Adipose tissue (tissue), 3 donors: ENCODE measurements around the gene ATF3. TPM values are rescaled to one million over a fixed set of nuclear protein-coding genes. Genes with fewer than 3 reads are reported as not detected.

Source experiments
- H3K27ac ChIP-seq: one replicate; pipeline ENCODE4 v1.5.1; 2013; ENCODE audit warnings: low read depth, low read length
- WGBS, 3 donors: extraction: QIAGEN DNeasy Blood & Tissue Kit; methylation state at CpG; one replicate each; pipeline ENCODE4 v1.1.7; 2013; 5-methylcytosine and 5-hydroxymethylcytosine counted together
- polyA plus RNA-seq, 3 donors: library from polyadenylated mRNA; stranded (reverse); fragments of 200-250 nt; gene quantifications; one replicate each; pipeline ENCODE4 v1.2.3, GENCODE V29; 2013
- donor health status: healthy with polysubstance abuse.
- donor health status: Bipolar disorder and iron deficiency.
- donor health status: healthy.

The ATF3 gene
- polyA plus RNA-seq, 3 donors, result 25.5 to 267 (median 76.5) TPM

DNA sequence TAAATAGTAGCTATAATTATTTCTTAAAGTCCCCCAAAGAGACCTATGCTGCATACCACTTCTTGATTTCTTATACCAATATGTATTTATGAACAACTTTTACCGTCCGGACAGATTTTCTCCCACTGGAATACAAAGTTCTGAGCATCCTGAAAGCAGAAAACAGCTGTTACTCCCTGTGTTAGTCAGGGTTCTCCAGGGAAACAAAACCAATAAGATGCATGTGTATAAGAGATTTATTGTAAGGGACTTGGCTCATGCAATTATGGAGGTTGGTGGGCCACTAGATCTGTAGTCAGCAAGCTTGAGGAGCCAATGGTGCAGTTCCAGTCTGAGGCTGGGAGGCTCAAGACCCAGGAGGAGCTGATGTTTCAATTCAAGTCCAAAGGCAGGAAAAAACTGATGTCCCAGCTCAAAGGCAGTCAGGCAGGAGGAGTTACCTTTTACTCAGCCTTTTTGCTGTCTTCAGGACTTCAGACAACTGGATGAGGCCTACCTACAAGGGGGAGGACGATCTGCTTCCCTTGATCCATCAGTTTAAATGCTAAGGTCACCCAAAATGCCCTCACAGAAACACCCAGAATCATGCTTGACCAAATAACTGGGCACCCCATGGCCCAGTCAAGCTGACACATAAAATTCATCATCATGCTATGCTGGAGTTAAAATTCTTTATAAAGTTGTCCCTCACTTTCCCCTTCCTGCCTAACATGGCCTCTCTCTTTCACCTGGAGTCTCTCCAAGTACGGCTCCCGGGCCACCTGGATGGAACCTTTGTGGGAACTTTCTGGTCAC, 24.3 kb upstream of the ATF3 start:
- H3K27ac ChIP-seq, result no peak overlapping the region
- WGBS, 3 donors, result 79 to 92% (median 89%) methylated on average over 5 of the region's 5 CpGs

DNA sequence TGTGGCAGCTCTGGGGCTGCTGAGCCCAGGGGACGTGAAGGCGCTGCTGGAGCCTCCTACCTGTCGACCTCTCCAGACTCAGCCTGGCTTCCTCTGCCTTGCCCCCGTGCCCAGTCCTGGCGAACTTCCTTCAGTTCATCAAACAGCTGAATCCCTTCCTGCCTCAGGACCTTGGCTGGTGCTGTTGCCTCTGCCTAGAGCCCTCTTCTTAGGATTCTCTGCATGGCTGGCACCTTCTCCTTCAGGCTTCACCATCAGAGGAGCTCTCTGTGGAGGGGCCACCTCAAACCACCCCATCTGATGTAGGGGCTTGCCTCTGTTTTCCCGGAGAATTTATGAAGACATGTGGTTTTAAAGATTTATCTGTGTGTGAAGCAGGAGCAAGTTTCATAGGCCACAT, 23.4 kb upstream of the ATF3 start:
- no peak overlapping the region for H3K27ac ChIP-seq
- 86 to 92% (median 89%) methylated on average over 6 of the region's 6 CpGs for WGBS, 3 donors

DNA sequence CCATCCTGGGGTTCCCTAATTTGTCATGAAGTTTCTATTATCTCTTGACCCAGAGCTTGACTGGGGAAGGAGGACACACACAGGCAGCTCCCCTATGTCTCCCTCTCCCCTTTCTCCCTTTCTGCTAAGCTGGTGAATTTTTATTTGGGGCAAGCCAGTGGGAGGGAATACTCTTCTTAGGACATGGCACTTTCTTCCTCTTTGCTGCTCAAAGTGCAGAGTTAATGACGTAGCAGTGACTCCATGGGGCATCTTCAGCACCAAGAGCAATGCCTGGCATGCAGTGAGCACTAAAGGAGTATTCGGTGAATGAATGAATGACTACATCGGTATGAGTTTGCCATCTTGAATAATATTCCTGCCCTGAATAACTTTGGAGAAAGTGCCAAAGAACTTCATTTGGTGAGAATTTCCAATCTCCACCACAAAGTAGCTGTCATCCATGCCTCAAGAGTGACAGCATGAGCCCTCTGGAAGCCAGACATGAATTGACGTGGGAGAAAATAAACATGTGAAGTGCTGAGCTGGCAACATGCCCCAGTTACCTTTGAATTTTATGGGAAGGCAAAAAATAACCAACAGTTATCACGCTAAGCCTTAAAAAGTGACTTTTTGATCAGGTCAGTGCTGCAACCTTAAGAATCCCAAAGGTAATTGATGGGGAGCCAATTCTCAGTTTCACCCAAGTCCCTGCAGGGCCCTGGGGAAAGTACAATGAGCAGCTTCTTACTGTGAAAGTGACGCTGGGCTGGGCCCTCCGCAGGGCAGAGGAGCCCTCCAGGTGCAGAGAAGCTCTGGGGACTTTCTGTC, 22.1 kb upstream of the ATF3 start:
- no peak overlapping the region for H3K27ac ChIP-seq
- WGBS, 3 donors, result 84 to 90% (median 86%) methylated on average over 7 of the region's 7 CpGs

DNA sequence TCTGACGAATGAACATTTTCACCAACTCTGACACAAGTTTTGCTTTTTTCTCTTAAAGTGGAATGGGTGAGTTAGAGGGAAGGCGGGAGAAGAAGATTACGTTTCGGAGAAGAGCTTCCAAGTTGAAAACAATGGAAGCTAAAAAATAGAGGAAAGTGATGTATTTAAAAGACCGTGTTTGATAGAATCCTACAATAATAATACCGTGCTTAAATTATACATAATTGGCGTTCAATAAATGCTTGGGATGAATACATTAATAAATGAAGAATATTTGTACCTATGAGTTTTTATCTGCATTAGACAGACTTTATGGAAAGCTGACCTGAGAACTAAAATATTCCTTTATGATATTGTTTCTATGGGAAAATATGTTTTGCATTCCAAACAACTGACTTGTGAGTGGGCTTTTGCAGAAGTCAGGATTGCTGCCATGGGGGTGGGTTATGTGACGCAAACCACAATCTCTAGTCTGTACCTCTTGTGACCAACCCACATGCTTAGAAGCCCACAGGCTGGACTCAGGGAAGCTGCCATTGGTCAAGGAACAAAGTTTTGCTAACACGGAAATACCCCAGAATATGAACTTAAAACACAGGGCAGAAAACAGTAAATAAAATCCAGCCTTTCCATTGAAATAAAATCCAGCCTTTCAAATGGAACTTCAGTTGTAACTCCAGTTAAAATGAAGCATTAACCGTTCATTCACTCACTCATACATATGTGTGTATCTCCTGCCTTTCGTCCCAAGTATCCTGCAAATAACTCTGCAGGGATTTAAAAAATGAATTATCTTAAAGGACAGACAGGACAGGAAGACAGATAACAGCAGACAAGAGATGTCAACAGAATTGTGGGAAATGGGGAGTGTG, 21.3 kb upstream of the ATF3 start:
- WGBS, 3 donors, result 68 to 78% (median 75%) methylated on average over 11 of the region's 11 CpGs

DNA sequence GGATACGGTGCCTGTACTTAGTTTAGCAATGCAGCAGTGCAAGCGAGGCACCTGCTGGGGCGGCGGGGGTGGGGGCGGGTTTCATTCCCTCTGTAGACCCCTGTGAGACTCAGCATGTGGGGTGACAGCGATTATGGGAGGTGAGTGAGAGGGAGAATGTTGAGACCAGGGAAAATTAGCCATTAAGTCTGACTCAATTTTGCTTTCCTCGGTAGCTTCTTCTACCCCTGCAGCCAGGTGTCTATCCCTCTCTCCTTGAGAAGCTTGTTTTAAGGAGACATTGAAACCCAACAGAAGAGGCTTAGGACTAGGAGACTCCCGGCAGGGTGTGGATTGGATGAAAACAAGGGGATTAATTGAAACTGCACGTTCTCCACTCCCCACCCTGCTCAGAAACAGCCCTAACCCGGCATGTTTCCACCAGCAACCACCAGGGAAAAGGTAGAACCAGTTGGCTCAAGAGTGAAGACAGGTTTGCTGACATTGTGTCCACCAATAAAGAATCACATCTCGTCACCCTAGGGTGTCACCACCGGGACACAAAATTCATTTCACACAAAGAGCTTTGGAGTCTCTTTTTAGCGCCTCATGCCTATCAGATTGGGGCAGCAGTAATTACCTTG, 20.6 kb upstream of the ATF3 start:
- 35 to 54% (median 50%) methylated on average over 13 of the region's 13 CpGs for WGBS, 3 donors
- no peak overlapping the region for H3K27ac ChIP-seq

More for the DNA sequence above, 21.3 kb upstream of the ATF3 start:
- no peak overlapping the region for H3K27ac ChIP-seq

DNA sequence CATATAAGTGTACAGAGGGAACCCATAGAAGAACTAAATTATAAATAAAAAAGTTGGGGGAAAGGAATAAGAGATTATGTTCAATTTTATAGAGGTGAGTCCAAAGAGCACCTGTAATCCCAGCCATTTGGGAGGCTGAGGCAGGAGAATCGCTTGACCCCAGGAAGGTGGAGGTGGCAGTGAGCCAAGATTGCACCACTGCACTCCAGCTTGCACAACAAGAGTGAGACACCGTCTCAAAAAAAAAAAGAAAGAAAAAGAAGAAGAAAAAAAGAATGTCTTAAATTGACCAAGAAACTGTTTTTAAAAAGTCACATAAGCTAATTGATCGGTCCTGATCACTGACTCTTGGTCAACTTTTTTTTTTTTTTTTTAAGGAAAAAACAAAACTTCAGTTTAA, 19.1 kb upstream of the ATF3 start:
- H3K27ac ChIP-seq, result no peak overlapping the region
- WGBS, 3 donors, result 59 to 79% (median 59%) methylated on average over 3 of the region's 3 CpGs

DNA sequence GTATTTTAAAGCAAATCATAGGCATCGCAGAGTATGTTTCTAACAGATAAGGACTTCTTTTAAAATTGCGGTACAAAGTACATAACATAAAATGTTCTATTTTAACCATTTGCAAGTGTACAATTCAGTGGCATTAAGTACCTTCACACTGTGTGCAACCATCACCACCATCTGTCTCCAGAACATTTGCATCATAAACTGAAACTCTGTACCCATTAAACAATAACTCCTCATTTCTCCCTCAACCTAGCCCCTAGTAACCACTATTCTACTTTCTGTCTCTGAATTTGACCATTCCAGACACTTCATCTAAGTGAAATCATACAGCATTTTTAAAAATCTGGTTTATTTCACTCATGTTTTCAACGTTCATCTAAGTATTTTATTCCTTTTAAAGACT, 16.6 kb upstream of the ATF3 start:
- H3K27ac ChIP-seq, result no peak overlapping the region
- whole genome bisulfite sequencing, 3 donors, result 52 to 85% (median 82%) methylated on average over 3 of the region's 3 CpGs

DNA sequence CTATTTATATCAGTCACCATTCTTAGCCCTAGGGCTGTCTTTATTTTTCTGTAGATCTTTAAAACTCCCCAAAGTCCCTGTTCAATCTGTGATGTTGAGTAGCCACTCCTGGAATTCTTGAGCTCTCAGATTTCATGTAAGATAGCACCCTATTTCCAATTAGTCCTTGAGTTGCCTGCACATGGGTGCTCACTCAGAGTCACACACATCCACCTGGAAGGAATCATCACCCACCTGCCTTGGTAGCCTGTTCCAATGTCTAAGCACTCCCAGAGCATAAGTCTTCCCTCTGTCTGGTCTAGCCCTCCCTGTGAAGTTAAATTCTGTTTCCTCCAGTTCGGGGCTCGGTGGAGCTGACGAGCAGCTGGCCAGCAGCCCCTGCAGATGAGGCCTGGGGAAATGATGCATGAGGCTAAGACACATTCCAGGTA, 14.7 kb upstream of the ATF3 start:
- WGBS, 3 donors, result 77 to 85% (median 82%) methylated on average over 3 of the region's 3 CpGs
- H3K27ac ChIP-seq, result no peak overlapping the region

DNA sequence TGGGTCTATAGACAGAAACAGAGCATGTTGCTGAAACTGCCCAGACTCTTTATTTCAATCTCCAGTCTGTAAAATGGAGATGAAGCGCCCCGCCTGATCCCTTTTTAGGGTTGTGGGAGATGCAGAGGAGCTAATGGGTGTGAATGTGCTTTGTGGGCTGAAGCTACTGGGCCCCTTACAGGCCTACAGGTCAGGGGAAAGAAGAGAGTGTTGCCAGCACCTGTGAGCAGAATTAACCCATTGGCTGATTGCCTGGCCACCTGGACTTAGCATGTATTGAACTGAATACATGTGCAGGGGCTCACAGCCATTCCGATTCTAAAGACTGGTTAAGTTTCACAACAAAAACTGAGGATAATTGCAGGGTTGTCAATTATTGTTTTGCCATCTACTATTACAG, 13.9 kb upstream of the ATF3 start:
- 96 to 98% (median 98%) methylated on average over 3 of the region's 3 CpGs for WGBS, 3 donors
- no peak overlapping the region for H3K27ac ChIP-seq

DNA sequence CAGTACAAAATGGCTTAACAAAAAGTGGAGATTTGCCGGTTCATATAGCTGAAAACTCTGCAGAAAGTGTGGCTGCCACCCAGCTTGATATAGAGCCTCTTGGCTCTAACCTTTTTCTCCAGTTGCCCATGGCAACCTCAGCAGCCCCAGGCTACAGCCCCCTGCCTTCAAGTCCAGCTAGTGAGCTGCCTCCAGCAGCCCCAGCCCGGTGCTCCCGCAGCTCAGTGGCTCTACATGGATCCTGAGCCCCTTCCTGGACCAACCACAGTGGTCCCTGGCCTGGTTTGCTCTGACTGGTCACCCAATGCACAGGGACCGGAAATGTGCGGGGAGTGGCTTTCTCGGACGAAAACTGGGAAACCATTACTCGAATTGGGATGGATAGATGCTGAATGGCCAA, 13.3 kb upstream of the ATF3 start:
- WGBS, 3 donors, result 87 to 99% (median 95%) methylated on average over 8 of the region's 8 CpGs
- no peak overlapping the region for H3K27ac ChIP-seq

DNA sequence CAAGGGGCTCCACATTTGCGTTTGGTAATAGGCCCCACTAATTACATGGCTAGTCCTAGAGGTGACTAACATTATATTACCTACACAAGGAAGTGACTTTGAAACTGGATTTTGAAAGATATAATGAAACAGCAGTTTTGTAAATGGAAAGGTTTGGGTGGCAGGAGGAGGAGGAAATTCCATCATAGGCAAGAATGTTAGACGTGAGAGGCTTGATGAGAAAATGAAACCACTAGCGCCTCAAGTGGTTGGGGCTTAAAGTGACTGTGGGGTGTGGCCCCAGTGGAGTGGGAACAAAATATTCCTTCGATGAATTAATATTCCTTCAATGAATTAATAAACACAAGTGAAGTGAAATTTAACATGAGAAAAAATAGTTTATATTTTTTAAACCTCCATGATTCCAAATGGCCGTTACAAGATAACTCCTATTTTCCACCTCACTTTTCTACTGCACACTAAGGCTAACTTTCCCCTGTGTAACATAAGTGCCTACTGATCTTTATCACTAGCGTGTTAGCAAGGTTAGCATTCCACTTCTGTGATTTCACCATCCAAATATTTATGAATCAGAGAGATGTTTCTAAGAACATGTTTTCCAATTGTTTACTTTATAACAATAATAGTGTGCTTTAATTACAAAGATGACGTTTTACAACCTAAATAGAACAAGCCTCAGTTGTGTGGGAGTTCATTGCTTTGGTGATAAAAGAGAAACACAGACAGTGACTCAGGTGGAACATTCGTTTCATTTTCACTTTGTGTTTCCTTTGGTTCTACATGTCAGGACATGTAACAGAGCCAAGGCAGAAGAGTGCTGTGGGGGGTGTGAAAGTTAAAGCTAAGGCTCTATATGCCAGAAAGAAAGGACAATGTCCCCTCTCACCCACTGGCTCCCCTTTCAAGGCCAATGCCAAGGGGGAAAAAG, 12.5 kb upstream of the ATF3 start:
- WGBS, 3 donors, result 35 to 40% (median 35%) methylated on average over 8 of the region's 8 CpGs
- H3K27ac ChIP-seq, result no peak overlapping the region

DNA sequence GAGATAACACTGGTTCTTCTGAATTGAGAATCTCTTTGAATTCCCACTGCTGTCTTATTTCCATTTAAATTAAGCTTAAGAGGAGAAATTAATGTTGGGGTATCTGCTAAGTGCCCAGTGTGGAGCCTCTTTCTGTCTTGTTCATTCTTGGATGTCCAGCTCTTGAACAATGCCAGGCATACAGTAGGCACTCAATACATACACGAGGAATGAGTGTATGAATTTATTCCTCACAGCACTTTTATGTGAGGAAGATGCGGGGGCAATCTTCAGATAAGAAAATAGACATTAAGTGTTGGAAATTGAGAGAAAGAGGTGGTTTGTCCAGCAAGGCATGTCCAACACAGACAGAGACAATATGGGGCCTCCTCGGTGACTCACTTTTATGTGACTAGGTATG, 11.8 kb upstream of the ATF3 start:
- H3K27ac ChIP-seq, result no peak overlapping the region
- WGBS, 3 donors, result 80 to 96% (median 91%) methylated on average over 3 of the region's 3 CpGs

DNA sequence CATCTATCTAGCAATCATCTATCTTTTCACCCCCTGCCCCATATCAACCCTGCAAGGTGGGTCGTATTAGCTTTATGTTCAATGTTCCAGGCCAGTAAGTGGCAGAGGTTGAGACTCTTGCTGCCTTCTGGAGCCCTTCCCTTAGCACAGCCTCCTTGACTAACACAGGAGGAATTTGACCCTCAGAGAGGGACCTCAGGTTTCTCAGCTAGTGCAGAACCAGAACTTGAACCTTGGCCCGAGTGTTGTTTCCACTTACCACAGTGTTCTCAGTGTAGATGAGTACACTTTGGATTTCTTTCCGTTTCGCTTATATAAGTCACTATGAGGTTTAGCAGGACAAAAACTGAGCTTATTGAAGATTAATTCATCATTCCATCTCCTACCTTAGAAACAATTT, 11.1 kb upstream of the ATF3 start:
- 92 to 95% (median 94%) methylated on average over 4 of the region's 4 CpGs for WGBS, 3 donors

DNA sequence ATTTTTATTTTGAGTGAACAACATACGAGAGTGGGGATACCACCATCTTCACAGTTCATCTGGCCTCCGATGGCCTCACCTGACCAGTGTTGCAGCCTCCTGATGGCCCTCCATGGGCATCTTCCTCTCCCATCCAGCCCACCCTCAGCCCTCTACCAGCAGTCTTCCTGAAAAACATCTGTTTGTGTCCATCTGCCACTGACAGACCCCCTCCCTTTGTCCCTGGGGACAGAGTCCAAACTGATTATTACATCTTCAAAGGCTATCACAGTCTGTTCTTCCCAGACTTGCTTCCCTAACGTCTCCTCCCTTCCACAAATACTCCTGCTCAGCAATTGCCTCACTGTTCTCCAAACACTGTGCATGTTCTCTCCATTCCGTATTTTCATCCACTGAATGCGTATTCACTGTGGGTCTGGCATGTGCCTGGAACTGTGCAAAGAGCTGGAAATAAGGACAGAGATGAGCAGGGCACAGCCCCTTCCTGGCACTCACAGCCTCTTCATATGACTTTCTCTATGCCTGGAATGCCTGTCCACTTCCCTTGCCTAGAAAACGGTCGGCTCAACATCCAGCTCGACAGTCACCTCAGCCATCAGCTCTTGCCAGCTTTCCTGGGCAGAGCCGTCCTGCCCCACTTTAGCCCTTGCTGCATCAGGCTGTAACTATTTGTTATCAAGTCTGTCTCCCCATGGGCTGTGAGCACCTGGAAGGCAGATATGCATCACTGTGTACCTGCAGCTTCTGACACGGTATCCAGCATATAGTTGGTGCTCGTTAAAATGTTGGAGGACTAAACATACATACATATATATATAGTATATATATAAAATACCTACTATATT, 8.3 kb upstream of the ATF3 start:
- H3K27ac ChIP-seq, result no peak overlapping the region
- WGBS, 3 donors, result 67 to 82% (median 75%) methylated on average over 11 of the region's 11 CpGs

More for the DNA sequence above, 11.1 kb upstream of the ATF3 start:
- H3K27ac ChIP-seq, result no peak overlapping the region

DNA sequence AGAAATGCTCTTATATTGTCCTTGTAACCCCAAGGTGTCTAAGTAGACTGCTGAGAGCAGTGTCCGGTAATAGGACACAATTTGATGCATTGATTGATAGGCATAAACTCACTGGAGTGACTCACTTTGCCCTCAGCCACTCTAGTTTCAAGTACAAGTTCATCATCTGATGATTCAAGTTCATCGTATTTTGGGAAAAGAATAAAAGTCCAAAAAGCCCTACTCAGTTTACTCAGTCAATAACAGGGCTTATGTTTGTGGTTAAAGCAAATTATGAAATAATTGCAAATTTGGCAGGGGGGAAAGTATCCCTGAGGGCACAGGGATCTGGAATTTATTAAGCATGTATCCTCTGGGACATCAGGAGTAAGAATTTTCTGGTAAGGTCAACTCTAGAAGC, 7.6 kb upstream of the ATF3 start:
- WGBS, 3 donors, result 69 to 71% (median 70%) methylated on average over 2 of the region's 2 CpGs
- no peak overlapping the region for H3K27ac ChIP-seq

DNA sequence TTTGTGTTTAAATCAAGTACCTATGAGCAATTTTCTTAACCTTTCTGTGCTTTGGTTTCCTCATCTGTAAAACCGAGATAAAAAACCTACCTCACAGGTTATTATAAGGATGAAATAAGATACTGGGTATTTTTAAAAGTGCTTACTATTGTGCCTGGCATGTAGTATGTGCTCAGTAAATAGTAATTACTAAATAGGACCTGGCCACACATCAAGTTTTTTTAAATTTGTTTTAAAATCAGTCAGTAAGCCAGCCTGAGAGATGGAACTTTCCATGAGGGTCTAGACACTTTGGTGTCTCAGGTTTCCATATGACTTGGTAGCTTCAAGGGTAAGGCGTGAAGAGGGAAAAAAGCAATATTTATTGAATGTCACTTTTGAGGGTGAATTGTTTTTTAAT, 7.0 kb upstream of the ATF3 start:
- 83 to 92% (median 90%) methylated on average over 2 of the region's 2 CpGs for WGBS, 3 donors

More for the DNA sequence above, 7.0 kb upstream of the ATF3 start:
- no peak overlapping the region for H3K27ac ChIP-seq
